Measurements from ENCODE around the gene C5AR1.
"Not testable (repeated sequence)": the region's sequence is repeated elsewhere in the genome, so short reads cannot be mapped to it uniquely, and the experiment has no call there.

The C5AR1 gene

GRCh38 chr19:47336765-47337718, 27.4 kb downstream of the C5AR1 start:
- not testable (repeated sequence) for DNase-seq

GRCh38 chr19:47339196-47339880, 29.7 kb downstream of the C5AR1 start:
- no peak for DNase-seq

GRCh38 chr19:47340477-47341208, 31.0 kb downstream of the C5AR1 start:
- DNase-seq = no peak

- no peak for DNase-seq
Measured at GRCh38 chr19:47341734-47342133, 32.1 kb downstream of the C5AR1 start.

- DNase-seq = no peak
Measured at GRCh38 chr19:47343194-47343802, 33.6 kb downstream of the C5AR1 start.

GRCh38 chr19:47344425-47344824, 34.8 kb downstream of the C5AR1 start:
- no peak for DNase-seq

- not testable (repeated sequence) for DNase-seq
Measured at GRCh38 chr19:47346024-47346423, 36.4 kb downstream of the C5AR1 start.

- DNase-seq = peak; percentile 91
Measured at GRCh38 chr19:47348819-47349795, 39.4 kb downstream of the C5AR1 start, which contains the start of gene DHX34. Gene DHX34, plus strand, starts transcription at chr19:47349315. Its CDS starts 3,716 bp downstream, at chr19:47353031.

GRCh38 chr19:47350630-47351029, 41.0 kb downstream of the C5AR1 start:
- no peak for DNase-seq

- no peak for DNase-seq
Measured at GRCh38 chr19:47351548-47351947, 41.9 kb downstream of the C5AR1 start.

GRCh38 chr19:47352095-47352494, 42.4 kb downstream of the C5AR1 start:
- DNase-seq = no peak

- no peak for DNase-seq
Measured at GRCh38 chr19:47353307-47353712, 43.6 kb downstream of the C5AR1 start.

GRCh38 chr19:47356900-47357299, 47.2 kb downstream of the C5AR1 start:
- DNase-seq = no peak

- DNase-seq = no peak
Measured at GRCh38 chr19:47357788-47358680, 48.4 kb downstream of the C5AR1 start.

- DNase-seq = no peak
Measured at GRCh38 chr19:47358936-47359335, 49.3 kb downstream of the C5AR1 start.

- DNase-seq = no peak
Measured at GRCh38 chr19:47362321-47362720, 52.7 kb downstream of the C5AR1 start.

- DNase-seq = no peak
Measured at GRCh38 chr19:47363758-47364531, 54.3 kb downstream of the C5AR1 start.

- not testable (repeated sequence) for DNase-seq
Measured at GRCh38 chr19:47365455-47365854, 55.8 kb downstream of the C5AR1 start.

GRCh38 chr19:47370045-47370611, 60.5 kb downstream of the C5AR1 start:
- DNase-seq = no peak
